Endodermal cell (in vitro differentiated cells): ENCODE data around the gene MAP3K20. TPM values are rescaled to one million over a fixed set of nuclear protein-coding genes. Genes with fewer than 3 reads are reported as not detected.

Experiments used
- DNase-seq: peaks from one replicate; pipeline ENCODE4 v3.0.0-alpha.2; 2017
- H3K27ac ChIP-seq: 2 replicates; pipeline ENCODE4 v1.5.1; 2013; ENCODE audit warnings: mild to moderate bottlenecking, low read depth, low read length, moderate library complexity
- H3K27me3 ChIP-seq: 2 replicates; pipeline ENCODE4 v1.6.1; 2013; ENCODE audit warnings: mild to moderate bottlenecking, low read length, moderate library complexity; ENCODE audit not compliant: insufficient read depth, control insufficient read depth, poor library complexity, severe bottlenecking
- H3K36me3 ChIP-seq: 2 replicates; pipeline ENCODE4 v1.7.0; 2013; ENCODE audit warnings: mild to moderate bottlenecking, low read length, moderate library complexity; ENCODE audit not compliant: control insufficient read depth, insufficient read depth
- H3K4me1 ChIP-seq: one replicate; pipeline ENCODE4 v1.7.0; 2013; ENCODE audit warnings: low read length; ENCODE audit not compliant: control insufficient read depth, insufficient read depth
- H3K4me3 ChIP-seq: 2 replicates; pipeline ENCODE4 v1.5.1; 2013; ENCODE audit warnings: mild to moderate bottlenecking, low read length, moderate library complexity
- H3K9ac ChIP-seq: 2 replicates; pipeline ENCODE4 v1.6.1; 2013; ENCODE audit warnings: mild to moderate bottlenecking, low read length, moderate library complexity; ENCODE audit not compliant: poor library complexity, severe bottlenecking; ENCODE audit errors: extremely low read depth
- H3K9me3 ChIP-seq: 2 replicates; pipeline ENCODE4 v1.6.1; 2013; ENCODE audit warnings: mild to moderate bottlenecking, low read length, moderate library complexity; ENCODE audit not compliant: control insufficient read depth
- H3K27ac Mint-ChIP-seq: 2 replicates; pipeline ENCODE4 v1.8.0; 2020; ENCODE audit warnings: mixed read lengths
- H3K27me3 Mint-ChIP-seq: 2 replicates; pipeline ENCODE4 v1.8.0; 2021; ENCODE audit warnings: mild to moderate bottlenecking, mixed read lengths; ENCODE audit not compliant: insufficient read depth
- H3K36me3 Mint-ChIP-seq: 2 replicates; pipeline ENCODE4 v1.8.0; 2020; ENCODE audit warnings: low read depth, mixed read lengths
- H3K4me1 Mint-ChIP-seq: 2 replicates; pipeline ENCODE4 v1.8.0; 2020; ENCODE audit warnings: mixed read lengths
- H3K4me3 Mint-ChIP-seq: 2 replicates; pipeline ENCODE4 v1.8.0; 2020; ENCODE audit warnings: mild to moderate bottlenecking, moderate library complexity, mixed read lengths
- H3K9me3 Mint-ChIP-seq: 2 replicates; pipeline ENCODE4 v1.8.0; 2020; ENCODE audit warnings: mild to moderate bottlenecking, mixed read lengths
- WGBS, 2 experiments: methylation state at CpG; one replicate each; pipeline versions ENCODE4 v1.1.5 to v1.1.7; 2013; ENCODE audit warnings: missing lambda C conversion rate in 2 of 2, mixed read lengths in 1 of 2; ENCODE audit not compliant: insufficient coverage in 1 of 2, insufficient read length in 1 of 2; 5-methylcytosine and 5-hydroxymethylcytosine counted together
- total RNA-seq, 2 donors: library from RNA; stranded (reverse); fragmentation: NEBNext Ultra II Directional in 1 of 2; extraction: Animal tissue kit (Norgen Biotek cat#: 25700) in 1 of 2; gene quantifications; 2 replicates in 1 of 2; 3 replicates in 1 of 2; pipeline ENCODE4 v1.2.1, GENCODE V29; 2021
- TF ChIP-seq, protein P1 (sequence below): fragments of 200-600 bp; sonication (generic); conservative IDR thresholded peaks from 2 replicates; pipeline ENCODE4 v1.5.0; 2021; ENCODE audit warnings: antibody characterized with exemption, mild to moderate bottlenecking

The MAP3K20 gene
- total RNA-seq, 2 donors from 2014 or later = 29.4 to 29.9 TPM

DNA sequence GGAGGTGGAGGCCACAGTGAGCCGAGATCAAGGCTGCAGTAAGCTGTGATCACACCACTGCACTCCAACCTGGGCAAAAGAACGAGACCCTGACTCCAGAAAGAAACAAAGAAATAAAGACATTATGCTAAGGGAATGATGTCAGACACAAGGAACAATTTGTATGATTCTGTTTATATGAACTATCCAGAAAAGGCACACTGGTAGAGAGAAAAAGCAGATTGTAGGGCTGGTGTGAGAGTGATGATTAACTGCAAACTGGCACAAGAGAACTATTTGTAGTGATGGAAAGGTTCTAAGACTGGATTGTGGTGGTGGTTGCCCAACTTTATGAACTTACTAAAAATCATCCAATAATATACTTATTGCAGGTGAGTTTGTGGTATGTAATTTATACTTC is 106.3 kb downstream of the MAP3K20 start:
- WGBS, 2 experiments = 89 to 100% methylated on average over 1 to 2 of the region's 2 CpGs

DNA sequence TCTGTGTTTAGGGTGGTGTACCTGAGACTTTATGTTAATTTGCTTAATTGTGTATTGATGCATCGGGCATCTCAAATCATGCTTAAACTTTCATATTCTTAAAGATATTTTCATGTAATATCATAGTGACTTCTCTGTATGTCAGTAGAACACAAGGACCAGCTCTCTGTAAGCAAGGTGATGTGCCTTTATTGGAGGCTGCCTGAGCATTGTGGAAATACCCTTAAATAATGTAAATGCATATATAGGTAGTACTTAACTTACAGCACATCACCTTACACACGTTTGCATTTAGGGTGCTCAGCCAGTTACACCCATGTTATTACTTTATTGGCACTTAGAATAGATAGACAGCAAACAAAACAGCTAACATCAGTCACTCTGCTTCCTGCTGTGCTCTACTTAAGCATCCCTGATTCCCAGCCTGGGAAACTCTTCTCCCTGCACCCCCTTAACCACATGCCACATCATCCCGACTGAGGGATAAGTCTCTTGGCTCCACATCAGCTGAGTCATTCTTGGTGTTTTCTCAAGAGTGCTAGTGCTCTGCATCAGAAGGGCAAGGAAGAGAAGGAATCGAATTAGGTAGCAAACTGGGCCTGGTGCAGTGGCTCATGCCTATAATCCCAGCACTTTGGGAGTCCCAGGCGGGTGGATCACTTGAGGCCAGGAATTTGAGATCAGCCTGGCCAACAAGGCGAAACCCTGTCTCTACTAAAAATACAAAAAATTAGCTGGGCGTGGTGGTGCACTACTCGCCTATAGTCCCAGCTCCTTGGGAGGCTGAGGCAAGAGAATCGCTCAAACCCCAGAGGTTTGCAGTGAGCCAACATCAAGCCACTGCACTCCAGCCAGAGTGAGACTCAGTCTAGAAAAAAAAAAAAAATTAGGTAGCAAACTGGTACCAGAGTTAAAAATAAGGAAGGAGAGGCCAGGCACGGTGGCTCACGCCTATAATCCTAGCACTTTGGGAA is 108.7 kb downstream of the MAP3K20 start:
- no peak overlapping the region for H3K9ac ChIP-seq
- WGBS, 2 experiments = 74 to 82% methylated on average over 10 of the region's 11 CpGs
- H3K27ac ChIP-seq = no peak overlapping the region
- no peaks in the 10 kb centered on the region for H3K27me3 ChIP-seq
- Mint-ChIP-seq H3K9me3 (peaks cover 12% of the 10 kb centered on the region), H3K27me3 (no peaks in the 10 kb centered on the region), H3K36me3 (peaks cover 5% of the 10 kb centered on the region), H3K4me3 (no peak overlapping the region), H3K4me1 (peaks cover 18% of the 10 kb centered on the region), H3K27ac (no peak overlapping the region)
- TF ChIP-seq, protein P1, sequence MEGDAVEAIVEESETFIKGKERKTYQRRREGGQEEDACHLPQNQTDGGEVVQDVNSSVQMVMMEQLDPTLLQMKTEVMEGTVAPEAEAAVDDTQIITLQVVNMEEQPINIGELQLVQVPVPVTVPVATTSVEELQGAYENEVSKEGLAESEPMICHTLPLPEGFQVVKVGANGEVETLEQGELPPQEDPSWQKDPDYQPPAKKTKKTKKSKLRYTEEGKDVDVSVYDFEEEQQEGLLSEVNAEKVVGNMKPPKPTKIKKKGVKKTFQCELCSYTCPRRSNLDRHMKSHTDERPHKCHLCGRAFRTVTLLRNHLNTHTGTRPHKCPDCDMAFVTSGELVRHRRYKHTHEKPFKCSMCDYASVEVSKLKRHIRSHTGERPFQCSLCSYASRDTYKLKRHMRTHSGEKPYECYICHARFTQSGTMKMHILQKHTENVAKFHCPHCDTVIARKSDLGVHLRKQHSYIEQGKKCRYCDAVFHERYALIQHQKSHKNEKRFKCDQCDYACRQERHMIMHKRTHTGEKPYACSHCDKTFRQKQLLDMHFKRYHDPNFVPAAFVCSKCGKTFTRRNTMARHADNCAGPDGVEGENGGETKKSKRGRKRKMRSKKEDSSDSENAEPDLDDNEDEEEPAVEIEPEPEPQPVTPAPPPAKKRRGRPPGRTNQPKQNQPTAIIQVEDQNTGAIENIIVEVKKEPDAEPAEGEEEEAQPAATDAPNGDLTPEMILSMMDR = no peak
- no peaks in the 10 kb centered on the region for H3K9me3 ChIP-seq
- no peak overlapping the region for H3K4me3 ChIP-seq
- no peaks in the 10 kb centered on the region for H3K4me1 ChIP-seq
- DNase-seq = peak; percentile 84
- H3K36me3 ChIP-seq = peaks cover 5% of the 10 kb centered on the region

More for the DNA sequence above, 106.3 kb downstream of the MAP3K20 start:
- Mint-ChIP-seq H3K36me3 (peaks cover 5% of the 10 kb centered on the region), H3K4me3 (no peak overlapping the region), H3K4me1 (peaks cover 7% of the 10 kb centered on the region), H3K9me3 (peaks cover 12% of the 10 kb centered on the region), H3K27ac (no peak overlapping the region), H3K27me3 (no peaks in the 10 kb centered on the region)
- Histone ChIP-seq H3K4me1 (no peaks in the 10 kb centered on the region), H3K27ac (no peak overlapping the region), H3K9me3 (no peaks in the 10 kb centered on the region), H3K27me3 (no peaks in the 10 kb centered on the region), H3K36me3 (no peaks in the 10 kb centered on the region), H3K4me3 (no peak overlapping the region), H3K9ac (no peak overlapping the region)
- no peak for DNase-seq
- TF ChIP-seq, protein P1 = no peak

DNA sequence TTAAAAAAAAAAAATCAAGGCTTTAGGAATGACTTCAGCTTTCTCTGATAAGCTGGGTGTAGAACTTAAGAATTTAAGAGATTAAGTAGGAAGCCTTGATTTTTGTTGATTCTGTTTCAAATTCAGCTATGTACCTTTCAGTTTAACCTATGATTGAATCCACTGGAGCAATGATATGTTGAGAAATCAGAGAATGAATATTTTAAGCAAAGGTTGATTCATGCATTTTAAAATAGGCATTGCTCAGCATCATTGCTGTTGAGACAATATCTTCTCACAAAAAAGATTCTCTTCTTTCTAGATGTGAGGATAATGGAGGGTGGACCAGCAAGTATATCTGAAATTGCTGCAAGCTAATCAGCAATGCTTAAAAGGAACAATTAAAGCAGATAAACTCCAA is 109.8 kb downstream of the MAP3K20 start:
- no peak overlapping the region for H3K4me3 ChIP-seq
- H3K36me3 ChIP-seq = peaks cover 5% of the 10 kb centered on the region
- H3K27me3 Mint-ChIP-seq = no peaks in the 10 kb centered on the region
- no peak overlapping the region for H3K27ac Mint-ChIP-seq
- peaks cover 5% of the 10 kb centered on the region for H3K36me3 Mint-ChIP-seq
- H3K4me1 Mint-ChIP-seq = peaks cover 26% of the 10 kb centered on the region
- TF ChIP-seq, protein P1 = no peak
- no peak overlapping the region for H3K4me3 Mint-ChIP-seq
- H3K9me3 Mint-ChIP-seq = peaks cover 12% of the 10 kb centered on the region
- peaks cover 2% of the 10 kb centered on the region for H3K4me1 ChIP-seq
- no peaks in the 10 kb centered on the region for H3K9me3 ChIP-seq
- no peak for DNase-seq
- H3K9ac ChIP-seq = no peak overlapping the region
- H3K27me3 ChIP-seq = no peaks in the 10 kb centered on the region
- no peak overlapping the region for H3K27ac ChIP-seq
